CD4-positive, alpha-beta T cell treated with Interleukin-12 subunit alpha and Interleukin-12 subunit beta, for 1 hour (primary cell): ENCODE measurements around the gene ESYT3.
A peak's percentile ranks its signal among the peaks of the same experiment; 100 is the strongest.

Experiments used
- DNase-seq: peaks from one replicate; pipeline ENCODE4 v3.0.0-alpha.2; 2020

The ESYT3 gene

GRCh38 chr3:138434276-138434874 is at the start of gene ESYT3:
Gene ESYT3, plus strand, starts transcription at chr3:138434616. Its CDS starts 183 bp downstream, at chr3:138434799.
- peak; percentile 29 for DNase-seq

GRCh38 chr3:138384976-138385375 is 49.4 kb upstream of the ESYT3 start:
- DNase-seq: no peak

- no peak for DNase-seq
These were observed 45.2 kb upstream of the ESYT3 start for GRCh38 chr3:138389144-138389601.

- DNase-seq: no peak
These were observed 44.4 kb upstream of the ESYT3 start for GRCh38 chr3:138389841-138390581.

GRCh38 chr3:138390582-138390932 is 43.9 kb upstream of the ESYT3 start:
- DNase-seq: no peak

GRCh38 chr3:138394156-138394555 is 40.3 kb upstream of the ESYT3 start:
- DNase-seq: no peak

GRCh38 chr3:138394686-138395085 is 39.7 kb upstream of the ESYT3 start:
- DNase-seq: no peak

GRCh38 chr3:138395865-138396751 is 38.3 kb upstream of the ESYT3 start:
- no peak for DNase-seq

GRCh38 chr3:138396752-138397410 is 37.5 kb upstream of the ESYT3 start:
- DNase-seq: no peak

GRCh38 chr3:138397983-138398382 is 36.4 kb upstream of the ESYT3 start:
- DNase-seq: no peak

GRCh38 chr3:138398791-138399575 is 35.4 kb upstream of the ESYT3 start:
- DNase-seq: no peak

GRCh38 chr3:138399766-138400165 is 34.6 kb upstream of the ESYT3 start:
- DNase-seq: no peak

- no peak for DNase-seq
These were observed 33.8 kb upstream of the ESYT3 start for GRCh38 chr3:138400651-138401070.

GRCh38 chr3:138401834-138402233 is 32.6 kb upstream of the ESYT3 start:
- no peak for DNase-seq

- no peak for DNase-seq
These were observed 30.3 kb upstream of the ESYT3 start for GRCh38 chr3:138404121-138404520.

- no peak for DNase-seq
These were observed 29.4 kb upstream of the ESYT3 start for GRCh38 chr3:138405001-138405400.

- no peak for DNase-seq
These were observed 28.9 kb upstream of the ESYT3 start for GRCh38 chr3:138405486-138405885.

GRCh38 chr3:138406606-138407005 is 27.8 kb upstream of the ESYT3 start:
- no peak for DNase-seq

- no peak for DNase-seq
These were observed 27.0 kb upstream of the ESYT3 start for GRCh38 chr3:138407236-138407907.

- DNase-seq: no peak
These were observed 25.5 kb upstream of the ESYT3 start for GRCh38 chr3:138408751-138409570.
